Measurements from ENCODE around the gene LBHD2. TPM values are rescaled to one million over a fixed set of nuclear protein-coding genes. Genes with fewer than 3 reads are reported as not detected.

LBHD2 gene
- total and polyA plus RNA-seq, 2 donors (not counting 1 experiment from before 2014, with no cell fraction given): not detected

DNA sequence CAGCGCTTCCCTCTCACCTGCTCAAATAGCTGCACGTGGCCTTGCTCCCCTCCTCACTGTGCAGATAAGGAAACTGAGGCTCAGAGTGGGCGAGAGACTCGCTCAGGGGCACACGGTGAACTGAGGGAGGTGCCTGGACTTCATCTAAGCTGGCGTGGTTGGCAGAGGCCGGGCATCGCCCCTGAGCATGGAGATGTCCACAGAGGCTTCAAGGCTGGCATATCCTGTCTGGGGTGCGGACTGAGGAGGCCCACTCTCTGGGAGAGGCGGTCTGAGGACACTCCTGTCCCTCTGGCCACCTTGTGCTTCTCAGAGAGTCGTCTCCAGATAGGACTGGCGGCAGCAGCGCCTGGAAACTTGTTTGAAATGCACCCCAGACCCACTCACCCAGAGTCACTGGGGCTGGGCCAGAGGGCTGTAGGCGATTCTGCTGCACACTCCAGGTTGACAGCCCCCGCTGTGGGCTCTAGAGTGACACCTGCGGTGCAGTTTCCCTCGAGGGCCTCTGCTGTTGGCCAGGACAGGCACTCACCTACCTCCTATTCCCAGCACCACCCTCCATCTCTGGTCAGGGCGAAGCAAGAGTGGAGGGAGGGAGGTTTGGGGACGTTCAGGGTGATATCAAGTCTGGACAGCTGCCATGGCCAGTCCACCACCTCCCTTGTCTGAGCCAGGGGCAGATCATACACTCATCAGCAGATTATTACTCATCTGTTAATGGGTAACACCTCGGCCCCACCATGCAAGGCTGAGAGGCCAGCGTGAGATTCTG, 11.2 kb upstream of the LBHD2 start:
- Histone ChIP-seq H3K27me3 (replicated peaks in 1 of 4; ENCODE audit: control extremely low read depth in 1 of 4, control insufficient read depth in 3 of 4, insufficient read depth in 4 of 4, low read length in 3 of 4) (peaks cover 0 to 18% (median 3%) of the 10 kb centered on the region in 4 experiments), H3K9me3 (ENCODE audit: control extremely low read depth in 1 of 3, control insufficient read depth in 2 of 3, insufficient read depth in 1 of 3, low read length in 2 of 3) (peaks cover 0 to 1% (median 0%) of the 10 kb centered on the region in 3 donors), H3K27ac (ENCODE audit: low read length in 2 of 2) (no peak overlapping the region), H3K4me1 (ENCODE audit: control insufficient read depth in 2 of 2, insufficient read depth in 2 of 2, low read length in 2 of 2) (peaks cover 10 to 22% of the 10 kb centered on the region in 2 donors), H3K79me2 (ENCODE audit: control insufficient read depth, insufficient read depth, low read length) (no peaks in the 10 kb centered on the region), H2AFZ (ENCODE audit: insufficient read depth, low read depth, low read length, poor library complexity, severe bottlenecking) (no peak overlapping the region), H3K9ac (ENCODE audit: low read length) (no peak overlapping the region), H3K36me3 (replicated peaks in 1 of 2; ENCODE audit: control extremely low read depth in 1 of 2, control insufficient read depth in 1 of 2, extremely low read depth in 1 of 2, insufficient read depth in 2 of 2, low read length in 1 of 2) (no peaks in the 10 kb centered on the region), H3K4me3 (ENCODE audit: control extremely low read depth in 1 of 5, extremely low read depth in 1 of 5, insufficient read depth in 1 of 5, low read depth in 2 of 5, low read length in 4 of 5) (no peak overlapping the region), H3K4me2 (replicated peaks; ENCODE audit: low read depth, low read length, poor library complexity, severe bottlenecking) (no peak overlapping the region), H4K20me1 (ENCODE audit: control insufficient read depth, insufficient read depth, low read length, poor library complexity, severe bottlenecking) (no peaks in the 10 kb centered on the region)
- ChIA-PET POLR2A (no interaction called here), CTCF (interaction anchor here (2.4 kb wide), 1 partner anchor 32 kb away, joined by 18 read pairs; no protein-coding TSS in a partner anchor)
- Mint-ChIP-seq H3K27me3 (peaks cover 3% of the 10 kb centered on the region), H3K27ac (no peak overlapping the region), H3K9me3 (ENCODE audit: insufficient read depth) (no peaks in the 10 kb centered on the region), H3K4me1 (peaks cover 7% of the 10 kb centered on the region), H3K4me3 (no peak overlapping the region)
- WGBS (ENCODE audit: insufficient coverage): 81% methylated on average over 18 of the region's 21 CpGs
- intact Hi-C loops (cut with micrococcal nuclease): no loop called here
- no peak for ATAC-seq (ENCODE audit: low read depth)
- no peak for DNase-seq
- TF ChIP-seq, protein P1, sequence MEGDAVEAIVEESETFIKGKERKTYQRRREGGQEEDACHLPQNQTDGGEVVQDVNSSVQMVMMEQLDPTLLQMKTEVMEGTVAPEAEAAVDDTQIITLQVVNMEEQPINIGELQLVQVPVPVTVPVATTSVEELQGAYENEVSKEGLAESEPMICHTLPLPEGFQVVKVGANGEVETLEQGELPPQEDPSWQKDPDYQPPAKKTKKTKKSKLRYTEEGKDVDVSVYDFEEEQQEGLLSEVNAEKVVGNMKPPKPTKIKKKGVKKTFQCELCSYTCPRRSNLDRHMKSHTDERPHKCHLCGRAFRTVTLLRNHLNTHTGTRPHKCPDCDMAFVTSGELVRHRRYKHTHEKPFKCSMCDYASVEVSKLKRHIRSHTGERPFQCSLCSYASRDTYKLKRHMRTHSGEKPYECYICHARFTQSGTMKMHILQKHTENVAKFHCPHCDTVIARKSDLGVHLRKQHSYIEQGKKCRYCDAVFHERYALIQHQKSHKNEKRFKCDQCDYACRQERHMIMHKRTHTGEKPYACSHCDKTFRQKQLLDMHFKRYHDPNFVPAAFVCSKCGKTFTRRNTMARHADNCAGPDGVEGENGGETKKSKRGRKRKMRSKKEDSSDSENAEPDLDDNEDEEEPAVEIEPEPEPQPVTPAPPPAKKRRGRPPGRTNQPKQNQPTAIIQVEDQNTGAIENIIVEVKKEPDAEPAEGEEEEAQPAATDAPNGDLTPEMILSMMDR (IDR thresholded peaks at IDR 0.05): no peak
- TF ChIP-seq EZH2 (IDR thresholded peaks at IDR 0.05; ENCODE audit: borderline replicate concordance, insufficient read depth, low read depth, low read length, poor library complexity, severe bottlenecking): no peak

DNA sequence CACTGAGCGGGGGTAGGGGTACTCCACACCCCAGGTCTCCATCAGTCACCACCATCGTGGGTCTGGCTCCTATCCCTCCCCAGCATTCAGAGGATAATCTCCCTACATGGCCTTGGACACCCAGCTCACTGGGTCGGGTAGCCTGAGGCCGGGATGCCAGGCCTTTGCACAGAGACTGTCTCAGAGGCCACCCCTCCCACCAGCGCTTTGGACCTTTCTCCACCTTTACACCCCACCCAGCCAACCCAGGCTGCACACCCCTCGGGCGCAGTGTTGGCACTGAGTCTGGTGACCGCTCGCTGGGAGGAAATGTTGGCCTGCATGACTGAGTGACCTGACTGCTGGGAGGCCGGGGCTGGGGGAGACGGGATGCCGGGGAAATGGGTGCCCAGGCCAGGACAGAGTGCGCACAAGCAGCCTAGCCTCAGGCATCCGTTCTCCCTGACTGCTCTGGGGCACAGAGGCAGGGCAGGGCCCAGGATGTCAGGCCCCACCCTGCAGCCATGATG, 10.6 kb upstream of the LBHD2 start:
- no peak overlapping the region for H3K9ac ChIP-seq (ENCODE audit: low read length)
- Mint-ChIP-seq H3K9me3 (ENCODE audit: insufficient read depth) (no peaks in the 10 kb centered on the region), H3K4me3 (no peak overlapping the region), H3K27ac (no peak overlapping the region), H3K4me1 (peaks cover 7% of the 10 kb centered on the region), H3K27me3 (peaks cover 3% of the 10 kb centered on the region)
- DNase-seq (no peak), ATAC-seq (ENCODE audit: low read depth) (no peak)
- no peak overlapping the region for H3K4me2 ChIP-seq (replicated peaks; ENCODE audit: low read depth, low read length, poor library complexity, severe bottlenecking)
- H2AFZ ChIP-seq (ENCODE audit: insufficient read depth, low read depth, low read length, poor library complexity, severe bottlenecking): no peak overlapping the region
- CTCF ChIA-PET: interaction anchor here (0.9 to 2.4 kb wide), 6 partner anchors 10 to 379 kb away, joined by 4 to 18 read pairs (median 6); no protein-coding TSS in a partner anchor
- intact Hi-C loops (cut with micrococcal nuclease): no loop called here
- POLR2A ChIA-PET: no interaction called here
- no peaks in the 10 kb centered on the region for H3K36me3 ChIP-seq (replicated peaks in 1 of 2; ENCODE audit: control extremely low read depth in 1 of 2, control insufficient read depth in 1 of 2, extremely low read depth in 1 of 2, insufficient read depth in 2 of 2, low read length in 1 of 2)
- no peak overlapping the region for H3K4me3 ChIP-seq (ENCODE audit: control extremely low read depth in 1 of 5, extremely low read depth in 1 of 5, insufficient read depth in 1 of 5, low read depth in 2 of 5, low read length in 4 of 5)
- TF ChIP-seq, protein P1 (IDR thresholded peaks at IDR 0.05): no peak
- TF ChIP-seq EZH2 (IDR thresholded peaks at IDR 0.05; ENCODE audit: borderline replicate concordance, insufficient read depth, low read depth, low read length, poor library complexity, severe bottlenecking): no peak
- no peaks in the 10 kb centered on the region for H3K79me2 ChIP-seq (ENCODE audit: control insufficient read depth, insufficient read depth, low read length)
- H3K4me1 ChIP-seq (ENCODE audit: control insufficient read depth in 2 of 2, insufficient read depth in 2 of 2, low read length in 2 of 2): peaks cover 10 to 22% of the 10 kb centered on the region in 2 donors
- H4K20me1 ChIP-seq (ENCODE audit: control insufficient read depth, insufficient read depth, low read length, poor library complexity, severe bottlenecking): no peaks in the 10 kb centered on the region
- peaks cover 0 to 3% (median 0%) of the 10 kb centered on the region in 3 donors for H3K9me3 ChIP-seq (ENCODE audit: control extremely low read depth in 1 of 3, control insufficient read depth in 2 of 3, insufficient read depth in 1 of 3, low read length in 2 of 3)
- peaks cover 0 to 17% (median 3%) of the 10 kb centered on the region in 4 experiments for H3K27me3 ChIP-seq (replicated peaks in 1 of 4; ENCODE audit: control extremely low read depth in 1 of 4, control insufficient read depth in 3 of 4, insufficient read depth in 4 of 4, low read length in 3 of 4)
- 94% methylated on average over 14 of the region's 14 CpGs for WGBS (ENCODE audit: insufficient coverage)
- H3K27ac ChIP-seq (ENCODE audit: low read length in 2 of 2): no peak overlapping the region
